H9 (cell line): ENCODE measurements around the gene CDC27. TPM values are rescaled to one million over a fixed set of nuclear protein-coding genes. Genes with fewer than 3 reads are reported as not detected.

Source experiments
- DNase-seq: peaks from one replicate; pipeline ENCODE4 v3.0.0-alpha.2; 2017
- H2AFZ ChIP-seq: one replicate; pipeline ENCODE4 v1.6.1; 2013; ENCODE audit warnings: mild to moderate bottlenecking, low read length, control low read depth, moderate library complexity
- H2AK5ac ChIP-seq: 2 replicates; pipeline ENCODE4 v1.6.1; 2013; ENCODE audit warnings: low read length, control low read depth, mixed read lengths; ENCODE audit not compliant: insufficient read length
- H2BK120ac ChIP-seq: one replicate; pipeline ENCODE4 v1.6.1; 2013; ENCODE audit warnings: low read depth, mild to moderate bottlenecking, low read length, control low read depth, inconsistent platforms; ENCODE audit not compliant: poor library complexity, severe bottlenecking
- H2BK12ac ChIP-seq: 2 replicates; pipeline ENCODE4 v1.6.1; 2013; ENCODE audit warnings: low read length, control low read depth, mixed read lengths, low read depth; ENCODE audit not compliant: insufficient read length
- H2BK15ac ChIP-seq: 2 replicates; pipeline ENCODE4 v1.6.1; 2013; ENCODE audit warnings: low read depth, low read length, control low read depth
- H2BK20ac ChIP-seq: one replicate; pipeline ENCODE4 v1.6.1; 2013; ENCODE audit warnings: low read depth, mild to moderate bottlenecking, low read length, control low read depth, inconsistent platforms; ENCODE audit not compliant: poor library complexity, severe bottlenecking
- H2BK5ac ChIP-seq: 2 replicates; pipeline ENCODE4 v1.6.1; 2013; ENCODE audit warnings: low read length, control low read depth, mixed read lengths; ENCODE audit not compliant: insufficient read length
- H3K14ac ChIP-seq: 2 replicates; pipeline ENCODE4 v1.6.1; 2013; ENCODE audit warnings: low read length, control low read depth; ENCODE audit not compliant: insufficient read depth
- H3K18ac ChIP-seq: 2 replicates; pipeline ENCODE4 v1.6.1; 2013; ENCODE audit warnings: low read depth, mild to moderate bottlenecking, mixed read lengths, low read length, control low read depth; ENCODE audit not compliant: insufficient read length
- H3K23ac ChIP-seq: 2 replicates; pipeline ENCODE4 v1.6.1; 2013; ENCODE audit warnings: low read length, control low read depth, mixed read lengths, low read depth; ENCODE audit not compliant: insufficient read length
- H3K23me2 ChIP-seq: 2 replicates; pipeline ENCODE4 v1.6.1; 2013; ENCODE audit warnings: low read depth, mild to moderate bottlenecking, mixed read lengths, low read length, control low read depth; ENCODE audit not compliant: insufficient read length, poor library complexity, severe bottlenecking
- H3K27ac ChIP-seq: 2 replicates; pipeline ENCODE4 v1.5.1; 2013; ENCODE audit warnings: low read length, control low read depth, mixed read lengths, low read depth; ENCODE audit not compliant: insufficient read length
- H3K27me3 ChIP-seq: 2 replicates; pipeline ENCODE4 v1.6.1; 2013; ENCODE audit warnings: low read length, control low read depth, inconsistent platforms; ENCODE audit not compliant: insufficient read depth
- H3K4ac ChIP-seq: 2 replicates; pipeline ENCODE4 v1.6.1; 2013; ENCODE audit warnings: low read depth, mild to moderate bottlenecking, control low read depth, inconsistent platforms, low read length, moderate library complexity
- H3K4me1 ChIP-seq: 2 replicates; pipeline ENCODE4 v1.6.1; 2013; ENCODE audit warnings: low read length, control low read depth, inconsistent platforms; ENCODE audit not compliant: insufficient read depth
- H3K4me2 ChIP-seq: 2 replicates; pipeline ENCODE4 v1.6.1; 2013; ENCODE audit warnings: low read length, control low read depth, mixed read lengths; ENCODE audit not compliant: insufficient read length, insufficient read depth
- H3K56ac ChIP-seq: 2 replicates; pipeline ENCODE4 v1.6.1; 2013; ENCODE audit warnings: low read depth, mild to moderate bottlenecking, mixed read lengths, low read length, control low read depth; ENCODE audit not compliant: insufficient read length
- H3K79me1 ChIP-seq: 2 replicates; pipeline ENCODE4 v1.6.1; 2013; ENCODE audit warnings: low read depth, mild to moderate bottlenecking, moderate library complexity, low read length, control low read depth, inconsistent platforms; ENCODE audit not compliant: insufficient read depth, poor library complexity, severe bottlenecking
- H3K79me2 ChIP-seq: 2 replicates; pipeline ENCODE4 v1.6.1; 2013; ENCODE audit warnings: low read length, control low read depth, inconsistent platforms; ENCODE audit not compliant: insufficient read depth
- H3K9ac ChIP-seq: 2 replicates; pipeline ENCODE4 v1.6.1; 2013; ENCODE audit warnings: low read length, control low read depth, mixed read lengths; ENCODE audit not compliant: insufficient read length; ENCODE audit errors: extremely low read depth
- H3K9me3 ChIP-seq: one replicate; pipeline ENCODE4 v1.6.1; 2013; ENCODE audit warnings: low read depth, low read length, inconsistent platforms; ENCODE audit not compliant: control insufficient read depth
- H3T11ph ChIP-seq: one replicate; pipeline ENCODE4 v1.6.1; 2013; ENCODE audit warnings: mild to moderate bottlenecking, low read length, control low read depth, inconsistent platforms
- H4K20me1 ChIP-seq: one replicate; pipeline ENCODE4 v1.6.1; 2013; ENCODE audit not compliant: control insufficient read depth, insufficient read length, insufficient read depth
- H4K5ac ChIP-seq: 2 replicates; pipeline ENCODE4 v1.6.1; 2013; ENCODE audit warnings: low read depth, mild to moderate bottlenecking, mixed read lengths, low read length, control low read depth; ENCODE audit not compliant: insufficient read length
- H4K8ac ChIP-seq: replicated peaks from 2 replicates; pipeline ENCODE4 v1.6.1; 2013; ENCODE audit warnings: low read length, control low read depth, mixed read lengths, low read depth; ENCODE audit not compliant: insufficient read length
- H4K91ac ChIP-seq: 2 replicates; pipeline ENCODE4 v1.6.1; 2013; ENCODE audit warnings: low read depth, mild to moderate bottlenecking, moderate library complexity, mixed read lengths, low read length, control low read depth; ENCODE audit not compliant: insufficient read length
- H3K27ac Mint-ChIP-seq, 3 experiments: 2 replicates in 2 of 3; 3 replicates in 1 of 3; pipeline ENCODE4 v1.8.0; 2020 to 2021; ENCODE audit warnings: mixed read lengths in 3 of 3, mild to moderate bottlenecking in 1 of 3, moderate library complexity in 1 of 3
- H3K27me3 Mint-ChIP-seq: 2 replicates; pipeline ENCODE4 v1.8.0; 2021; ENCODE audit warnings: low read depth, mild to moderate bottlenecking, moderate library complexity, mixed read lengths
- H3K36me3 Mint-ChIP-seq, 3 experiments: 2 replicates in 2 of 3; 3 replicates in 1 of 3; pipeline ENCODE4 v1.8.0; 2020 to 2021; ENCODE audit warnings: low read depth in 3 of 3, mixed read lengths in 3 of 3; ENCODE audit not compliant: insufficient read depth in 1 of 3
- H3K4me1 Mint-ChIP-seq, 2 experiments: 2 replicates each; pipeline ENCODE4 v1.8.0; 2020; ENCODE audit warnings: mixed read lengths in 2 of 2
- H3K4me3 Mint-ChIP-seq, 2 experiments: 2 replicates in 1 of 2; 3 replicates in 1 of 2; pipeline ENCODE4 v1.8.0; 2020 to 2021; ENCODE audit warnings: mild to moderate bottlenecking in 2 of 2, mixed read lengths in 2 of 2, moderate library complexity in 1 of 2
- H3K9me3 Mint-ChIP-seq, 2 experiments: 2 replicates in 1 of 2; 3 replicates in 1 of 2; pipeline ENCODE4 v1.8.0; 2020; ENCODE audit warnings: mild to moderate bottlenecking in 2 of 2, mixed read lengths in 2 of 2, moderate library complexity in 1 of 2
- WGBS: extraction: QIAGEN DNeasy Blood & Tissue Kit; methylation state at CpG from one replicate; pipeline ENCODE4 v1.1.7; 2013; ENCODE audit warnings: missing lambda C conversion rate, low lambda C conversion rate, mixed read lengths; ENCODE audit not compliant: insufficient read length; ENCODE audit errors: extremely low coverage; 5-methylcytosine and 5-hydroxymethylcytosine counted together
- total RNA-seq: library from RNA; stranded (reverse); gene quantifications from 2 replicates; pipeline ENCODE4 v1.2.1, GENCODE V29; 2021
- TF ChIP-seq, protein P1 (sequence below): fragments of 200-600 bp; sonication (generic); conservative IDR thresholded peaks from 3 replicates; pipeline ENCODE4 v1.8.0; 2021; ENCODE audit warnings: antibody characterized with exemption, mild to moderate bottlenecking

Gene CDC27
- total RNA-seq, 1 experiment from 2014 or later: 82.5 TPM

DNA sequence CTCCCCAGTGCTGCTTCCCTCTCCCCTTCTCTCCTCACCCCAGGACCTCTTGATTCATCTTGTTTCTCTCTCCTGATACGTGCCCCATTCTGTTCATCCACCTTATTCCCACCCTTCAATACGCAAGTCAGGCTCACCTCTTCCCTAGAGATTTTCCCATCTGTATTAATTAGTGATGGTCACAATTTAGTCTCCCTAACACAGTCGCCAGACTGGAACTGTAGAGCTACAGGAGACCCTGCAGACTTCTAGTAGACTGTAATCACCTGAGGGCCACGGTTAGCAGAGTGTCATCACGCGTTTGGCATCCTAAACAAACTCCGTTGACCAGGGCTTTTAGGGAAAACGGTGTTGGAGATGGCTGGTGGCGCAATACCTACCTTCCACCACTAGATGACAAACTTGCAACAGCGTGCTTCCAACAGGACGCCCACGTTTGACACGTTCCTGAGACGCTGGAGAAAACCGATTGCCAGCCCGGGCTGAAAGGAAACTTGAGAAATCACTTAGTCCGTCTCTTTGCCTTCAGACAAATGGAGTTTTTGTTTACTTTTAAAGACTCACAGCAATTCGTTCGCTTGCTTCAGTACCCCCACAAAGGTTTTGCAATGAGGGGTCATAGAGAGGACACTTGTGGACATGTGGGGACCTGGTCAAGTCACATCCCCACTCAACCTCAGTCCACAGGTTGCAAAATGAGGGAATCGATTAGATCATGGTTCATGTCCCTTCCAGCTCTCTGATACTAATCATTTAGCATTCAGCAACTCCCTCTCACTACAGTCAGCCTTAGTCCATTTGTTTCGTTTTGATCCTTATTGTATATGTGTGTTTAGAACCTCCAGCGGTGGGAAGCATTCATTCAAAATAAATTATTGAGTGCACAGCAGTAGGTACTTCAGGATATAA is 40.7 kb upstream of the CDC27 start:
- Histone ChIP-seq H3K4me1 (no peaks in the 10 kb centered on the region; the same call in 1 of the 2 replicates), H2BK120ac (no peak overlapping the region), H3K27ac (no peak overlapping the region), H3K14ac (no peak overlapping the region), H3K56ac (no peak overlapping the region), H3T11ph (no peak overlapping the region), H4K8ac (no peak overlapping the region), H4K5ac (no peak overlapping the region), H2BK12ac (no peak overlapping the region), H3K4me2 (peak overlapping the region; percentile 21), H3K9me3 (no peaks in the 10 kb centered on the region), H2BK20ac (no peak overlapping the region), H3K27me3 (no peaks in the 10 kb centered on the region), H3K23me2 (no peaks in the 10 kb centered on the region), H3K79me2 (no peaks in the 10 kb centered on the region), H2AK5ac (no peak overlapping the region), H2BK15ac (no peak overlapping the region), H2AFZ (peak overlapping the region; percentile 70), H4K91ac (no peak overlapping the region), H3K23ac (no peak overlapping the region), H3K9ac (no peak overlapping the region), H3K4ac (no peak overlapping the region), H4K20me1 (no peaks in the 10 kb centered on the region), H2BK5ac (no peak overlapping the region), H3K79me1 (no peaks in the 10 kb centered on the region), H3K18ac (no peak overlapping the region)
- DNase-seq: peak; percentile 94
- no peaks in the 10 kb centered on the region for H3K36me3 Mint-ChIP-seq
- peaks cover 0 to under 1% of the 10 kb centered on the region in 2 experiments; a peak in 1 of 5 replicates for H3K9me3 Mint-ChIP-seq
- peaks cover 16 to 17% of the 10 kb centered on the region in 2 experiments for H3K4me1 Mint-ChIP-seq
- H3K27me3 Mint-ChIP-seq: peaks cover 31% of the 10 kb centered on the region
- no CpG with 5 or more reads among the region's 22 CpGs for WGBS
- no peak overlapping the region for H3K27ac Mint-ChIP-seq
- TF ChIP-seq, protein P1, sequence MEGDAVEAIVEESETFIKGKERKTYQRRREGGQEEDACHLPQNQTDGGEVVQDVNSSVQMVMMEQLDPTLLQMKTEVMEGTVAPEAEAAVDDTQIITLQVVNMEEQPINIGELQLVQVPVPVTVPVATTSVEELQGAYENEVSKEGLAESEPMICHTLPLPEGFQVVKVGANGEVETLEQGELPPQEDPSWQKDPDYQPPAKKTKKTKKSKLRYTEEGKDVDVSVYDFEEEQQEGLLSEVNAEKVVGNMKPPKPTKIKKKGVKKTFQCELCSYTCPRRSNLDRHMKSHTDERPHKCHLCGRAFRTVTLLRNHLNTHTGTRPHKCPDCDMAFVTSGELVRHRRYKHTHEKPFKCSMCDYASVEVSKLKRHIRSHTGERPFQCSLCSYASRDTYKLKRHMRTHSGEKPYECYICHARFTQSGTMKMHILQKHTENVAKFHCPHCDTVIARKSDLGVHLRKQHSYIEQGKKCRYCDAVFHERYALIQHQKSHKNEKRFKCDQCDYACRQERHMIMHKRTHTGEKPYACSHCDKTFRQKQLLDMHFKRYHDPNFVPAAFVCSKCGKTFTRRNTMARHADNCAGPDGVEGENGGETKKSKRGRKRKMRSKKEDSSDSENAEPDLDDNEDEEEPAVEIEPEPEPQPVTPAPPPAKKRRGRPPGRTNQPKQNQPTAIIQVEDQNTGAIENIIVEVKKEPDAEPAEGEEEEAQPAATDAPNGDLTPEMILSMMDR: peak; percentile 97
- H3K4me3 Mint-ChIP-seq: no peak overlapping the region
